CD14-positive monocyte (primary cell): Measurements from ENCODE around the gene CROCC2. TPM values are rescaled to one million over a fixed set of nuclear protein-coding genes. Genes with fewer than 3 reads are reported as not detected.

Experiments used
- DNase-seq, 3 donors: peaks; one replicate each; pipeline ENCODE4 v3.0.0-alpha.2; 2011 to 2022
- H2AFZ ChIP-seq: 2 replicates; pipeline ENCODE4 v1.6.0; 2012; ENCODE audit warnings: mild to moderate bottlenecking, low read depth, low read length, inconsistent platforms; ENCODE audit not compliant: insufficient read depth, poor library complexity, severe bottlenecking
- H3K27ac ChIP-seq, 2 donors: 1 replicate in 1 of 2; 2 replicates in 1 of 2; pipeline ENCODE4 v1.5.1; 2012 to 2013; ENCODE audit warnings: low read length in 2 of 2, control low read depth in 1 of 2, inconsistent platforms in 1 of 2, low read depth in 1 of 2, mild to moderate bottlenecking in 1 of 2
- H3K27me3 ChIP-seq, 2 donors: one replicate each; pipeline versions ENCODE4 v1.6.0 to v1.6.1; 2011 to 2013; ENCODE audit warnings: low read length in 2 of 2; ENCODE audit not compliant: control insufficient read depth in 2 of 2, insufficient read depth in 2 of 2
- H3K36me3 ChIP-seq, 2 donors: replicated peaks in 1 of 2; 1 replicate in 1 of 2; 2 replicates in 1 of 2; pipeline versions ENCODE4 v1.5.1 to v1.6.1; 2012 to 2013; ENCODE audit warnings: low read length in 2 of 2, control low read depth in 1 of 2, inconsistent platforms in 1 of 2, mild to moderate bottlenecking in 1 of 2; ENCODE audit not compliant: insufficient read depth in 2 of 2, control insufficient read depth in 1 of 2
- H3K4me1 ChIP-seq, 2 donors: 1 replicate in 1 of 2; 2 replicates in 1 of 2; pipeline versions ENCODE4 v1.5.1 to v1.6.1; 2012 to 2013; ENCODE audit warnings: low read length in 2 of 2, control low read depth in 1 of 2, inconsistent platforms in 1 of 2, mild to moderate bottlenecking in 1 of 2, moderate library complexity in 1 of 2; ENCODE audit not compliant: insufficient read depth in 2 of 2, control insufficient read depth in 1 of 2
- H3K4me2 ChIP-seq: replicated peaks from 2 replicates; pipeline ENCODE3; 2012; ENCODE audit warnings: low read length, moderate library complexity, mild to moderate bottlenecking; ENCODE audit not compliant: poor library complexity, severe bottlenecking; ENCODE audit errors: extremely low read depth
- H3K4me3 ChIP-seq, 3 experiments: fragments of 200-600 bp in 1 of 3; sonication (generic) in 1 of 3; replicated peaks in 1 of 3; 1 replicate in 2 of 3; 2 replicates in 1 of 3; pipeline ENCODE4 v1.5.1; 2011 to 2013; ENCODE audit warnings: low read length in 3 of 3, mild to moderate bottlenecking in 3 of 3, control low read depth in 2 of 3, low read depth in 2 of 3, inconsistent platforms in 1 of 3, moderate library complexity in 1 of 3
- H3K79me2 ChIP-seq: 2 replicates; pipeline ENCODE4 v1.6.0; 2012; ENCODE audit warnings: mild to moderate bottlenecking, control low read depth, inconsistent platforms, low read length, moderate library complexity; ENCODE audit not compliant: insufficient read depth
- H3K9ac ChIP-seq: 2 replicates; pipeline ENCODE4 v1.6.0; 2017; ENCODE audit warnings: low read length, mild to moderate bottlenecking; ENCODE audit not compliant: insufficient read depth, poor library complexity, severe bottlenecking
- H3K9me3 ChIP-seq, 2 donors: replicated peaks in 1 of 2; 1 replicate in 1 of 2; 2 replicates in 1 of 2; pipeline versions ENCODE4 v1.5.1 to v1.6.1; 2012 to 2013; ENCODE audit warnings: low read length in 2 of 2, control low read depth in 1 of 2; ENCODE audit not compliant: control insufficient read depth in 1 of 2, insufficient read depth in 1 of 2
- H4K20me1 ChIP-seq: 2 replicates; pipeline ENCODE4 v1.6.0; 2012; ENCODE audit warnings: mild to moderate bottlenecking, low read length, control low read depth, moderate library complexity; ENCODE audit not compliant: insufficient read depth
- H3K27ac Mint-ChIP-seq, 7 donors: one replicate each; pipeline ENCODE4 v1.8.0; 2020; ENCODE audit warnings: mild to moderate bottlenecking in 7 of 7, mixed read lengths in 7 of 7, moderate library complexity in 6 of 7, inconsistent platforms in 2 of 7
- H3K27me3 Mint-ChIP-seq, 3 donors: one replicate each; pipeline ENCODE4 v1.8.0; 2021 to 2022; ENCODE audit warnings: low read depth in 3 of 3, mild to moderate bottlenecking in 3 of 3, mixed read lengths in 3 of 3, moderate library complexity in 3 of 3, inconsistent platforms in 1 of 3
- H3K36me3 Mint-ChIP-seq, 2 donors: one replicate each; pipeline ENCODE4 v1.8.0; 2020; ENCODE audit warnings: mixed read lengths in 2 of 2, inconsistent platforms in 1 of 2, mild to moderate bottlenecking in 1 of 2
- H3K4me1 Mint-ChIP-seq: one replicate; pipeline ENCODE4 v1.8.0; 2020; ENCODE audit warnings: mild to moderate bottlenecking, mixed read lengths
- H3K4me3 Mint-ChIP-seq, 2 donors: one replicate each; pipeline ENCODE4 v1.8.0; 2020; ENCODE audit warnings: mild to moderate bottlenecking in 2 of 2, mixed read lengths in 2 of 2, moderate library complexity in 1 of 2
- H3K9me3 Mint-ChIP-seq, 7 donors: one replicate each; pipeline ENCODE4 v1.8.0; 2020 to 2022; ENCODE audit warnings: mixed read lengths in 7 of 7, mild to moderate bottlenecking in 6 of 7, moderate library complexity in 6 of 7, inconsistent platforms in 2 of 7
- WGBS: methylation state at CpG from one replicate; pipeline ENCODE4 v1.1.5; 2013; ENCODE audit warnings: missing lambda C conversion rate; ENCODE audit not compliant: insufficient coverage; 5-methylcytosine and 5-hydroxymethylcytosine counted together
- intact Hi-C, 2 donors: fragments of 100-400 bp; cut with micrococcal nuclease; formaldehyde crosslinking; loops; one replicate each; pipeline versions ENCODE4 v1.15.0 to v1.15.1; 2023
- polyA plus RNA-seq, 3 donors: library from polyadenylated mRNA; depleted of rRNA in 1 of 3; unstranded in 2 of 3; stranded (reverse) in 1 of 3; fragments of 300-500 nt in 2 of 3; fragments of >200 nt in 1 of 3; fragmentation: Illumina TruSeq in 2 of 3; gene quantifications; 1 replicate in 2 of 3; 2 replicates in 1 of 3; pipeline ENCODE4 v1.2.3, GENCODE V29; 2012 to 2021
- TF ChIP-seq, protein P1 (sequence below): fragments of 200-600 bp; IDR thresholded peaks from one replicate; pipeline ENCODE4 v1.8.0; 2022; ENCODE audit warnings: antibody characterized with exemption, mild to moderate bottlenecking

Gene CROCC2
- polyA plus RNA-seq, 3 donors = 0.15 TPM; not detected in 2

DNA sequence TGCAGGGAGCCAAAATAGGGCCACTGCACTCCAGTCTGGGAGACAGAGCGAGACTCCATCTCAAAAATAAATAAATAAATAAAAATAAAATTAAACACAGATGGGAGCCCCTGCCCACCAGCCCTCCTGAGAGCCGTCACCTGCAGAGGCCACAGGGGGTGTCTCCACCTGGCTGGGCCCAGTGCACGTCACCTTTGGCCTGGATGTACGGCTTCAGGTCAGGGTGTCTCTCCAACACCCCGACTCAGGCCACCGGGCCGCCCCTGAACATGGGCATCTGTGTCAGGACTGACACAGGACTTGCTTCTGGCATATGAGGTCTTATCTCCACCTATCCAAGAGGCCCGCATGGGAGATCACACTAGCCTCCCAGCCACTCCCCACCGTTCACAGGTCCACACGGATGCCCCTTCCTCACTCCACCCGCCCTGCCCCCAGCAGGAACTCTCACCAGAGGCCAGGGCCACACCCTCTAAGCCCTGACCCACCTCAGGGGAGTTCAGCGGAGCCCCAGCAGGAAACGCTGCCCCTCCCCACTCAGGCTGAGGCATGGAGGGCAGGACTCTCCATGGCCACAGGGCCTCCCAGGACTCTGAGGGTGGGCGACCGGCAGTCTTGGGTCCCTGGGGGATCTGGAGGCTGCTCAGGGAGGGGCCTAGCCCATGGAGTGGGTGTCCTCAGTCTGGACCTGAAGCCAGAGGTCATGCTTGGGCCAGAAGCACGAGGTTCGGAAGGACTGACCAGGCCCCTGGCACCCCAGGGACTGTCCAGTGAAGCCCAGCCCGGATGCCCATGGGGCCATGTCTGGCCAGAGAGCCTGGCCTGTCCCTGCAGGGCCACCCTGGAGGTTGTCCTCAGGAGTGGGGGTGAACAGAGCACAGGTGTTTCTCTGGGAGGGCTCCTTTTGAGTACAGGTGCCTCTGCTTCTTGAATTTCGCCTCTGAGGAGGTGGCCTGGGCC, 1.6 kb upstream of the CROCC2 start:
- no peak for DNase-seq
- no peaks in the 10 kb centered on the region for H3K9me3 ChIP-seq
- no peaks in the 10 kb centered on the region for H3K4me1 ChIP-seq
- H3K4me3 ChIP-seq = no peak overlapping the region
- Mint-ChIP-seq H3K27me3 (peaks cover 2 to 11% (median 5%) of the 10 kb centered on the region in 3 donors), H3K36me3 (no peaks in the 10 kb centered on the region), H3K4me1 (no peaks in the 10 kb centered on the region), H3K4me3 (no peak overlapping the region), H3K27ac (peak overlapping the region in 1 of 7 donors; percentile 46), H3K9me3 (peaks cover 0 to 6% (median 0%) of the 10 kb centered on the region in 7 donors)
- no peak overlapping the region for H2AFZ ChIP-seq
- H3K79me2 ChIP-seq = no peaks in the 10 kb centered on the region
- intact Hi-C loops = no loop called here
- H3K4me2 ChIP-seq = no peak overlapping the region
- H4K20me1 ChIP-seq = no peaks in the 10 kb centered on the region
- H3K27ac ChIP-seq = no peak overlapping the region
- no peaks in the 10 kb centered on the region for H3K36me3 ChIP-seq
- H3K27me3 ChIP-seq = no peaks in the 10 kb centered on the region
- no peak overlapping the region for H3K9ac ChIP-seq
- TF ChIP-seq, protein P1, sequence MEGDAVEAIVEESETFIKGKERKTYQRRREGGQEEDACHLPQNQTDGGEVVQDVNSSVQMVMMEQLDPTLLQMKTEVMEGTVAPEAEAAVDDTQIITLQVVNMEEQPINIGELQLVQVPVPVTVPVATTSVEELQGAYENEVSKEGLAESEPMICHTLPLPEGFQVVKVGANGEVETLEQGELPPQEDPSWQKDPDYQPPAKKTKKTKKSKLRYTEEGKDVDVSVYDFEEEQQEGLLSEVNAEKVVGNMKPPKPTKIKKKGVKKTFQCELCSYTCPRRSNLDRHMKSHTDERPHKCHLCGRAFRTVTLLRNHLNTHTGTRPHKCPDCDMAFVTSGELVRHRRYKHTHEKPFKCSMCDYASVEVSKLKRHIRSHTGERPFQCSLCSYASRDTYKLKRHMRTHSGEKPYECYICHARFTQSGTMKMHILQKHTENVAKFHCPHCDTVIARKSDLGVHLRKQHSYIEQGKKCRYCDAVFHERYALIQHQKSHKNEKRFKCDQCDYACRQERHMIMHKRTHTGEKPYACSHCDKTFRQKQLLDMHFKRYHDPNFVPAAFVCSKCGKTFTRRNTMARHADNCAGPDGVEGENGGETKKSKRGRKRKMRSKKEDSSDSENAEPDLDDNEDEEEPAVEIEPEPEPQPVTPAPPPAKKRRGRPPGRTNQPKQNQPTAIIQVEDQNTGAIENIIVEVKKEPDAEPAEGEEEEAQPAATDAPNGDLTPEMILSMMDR = no peak
- 89% methylated on average over 18 of the region's 19 CpGs for WGBS

- Histone ChIP-seq H3K4me2 (no peak overlapping the region), H3K27ac (no peak overlapping the region), H3K4me1 (no peaks in the 10 kb centered on the region), H2AFZ (no peak overlapping the region), H3K9me3 (no peaks in the 10 kb centered on the region), H3K9ac (no peak overlapping the region), H3K36me3 (no peaks in the 10 kb centered on the region), H3K4me3 (no peak overlapping the region), H3K79me2 (no peaks in the 10 kb centered on the region), H3K27me3 (no peaks in the 10 kb centered on the region), H4K20me1 (no peaks in the 10 kb centered on the region)
- 44% methylated on average over 13 of the region's 13 CpGs for WGBS
- Mint-ChIP-seq H3K36me3 (no peaks in the 10 kb centered on the region), H3K9me3 (peaks cover 0 to 6% (median 0%) of the 10 kb centered on the region in 7 donors), H3K4me1 (no peaks in the 10 kb centered on the region), H3K4me3 (no peak overlapping the region), H3K27me3 (peaks cover 2 to 11% (median 5%) of the 10 kb centered on the region in 3 donors), H3K27ac (peak overlapping the region in 1 of 7 donors; percentile 40)
- no peak for DNase-seq
- TF ChIP-seq, protein P1 = no peak
- intact Hi-C loops = no loop called here
These were observed 857 bp upstream of the CROCC2 start for GRCh38 chr2:240905176-240905781.
